GM18511 (cell line): ENCODE data around the gene TLK2.
"Not testable (repeated sequence)": the region's sequence is repeated elsewhere in the genome, so short reads cannot be mapped to it uniquely, and the experiment has no call there.

Experiments used
- ATAC-seq: cut with Tn5 transposase; IDR thresholded peaks from one replicate; pipeline ENCODE4 v1.9.1; 2021; ENCODE audit warnings: mild to moderate bottlenecking, moderate library complexity; ENCODE audit not compliant: unreplicated experiment

The TLK2 gene

DNA sequence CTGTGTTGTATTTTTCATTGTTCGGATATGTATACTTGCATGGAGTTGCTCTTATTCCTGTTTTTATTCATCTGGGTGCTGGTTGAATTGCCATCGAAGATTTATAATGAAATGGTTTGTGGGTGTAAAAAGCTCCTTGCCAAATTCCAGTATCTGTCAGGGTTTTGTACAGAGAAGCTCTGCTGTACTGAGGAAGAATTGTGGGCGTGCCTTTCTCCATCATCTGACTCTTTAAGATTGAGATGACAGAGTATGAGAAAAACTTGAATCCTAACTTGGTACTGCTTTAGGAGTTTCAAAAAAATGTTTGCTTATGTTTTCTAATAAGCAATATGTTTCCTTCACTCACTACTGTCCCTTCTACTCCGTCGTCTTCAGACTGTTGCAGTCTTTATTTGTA is 78.9 kb downstream of the TLK2 start:
- not testable (repeated sequence) for ATAC-seq

- ATAC-seq: not testable (repeated sequence)
These were observed 80.3 kb downstream of the TLK2 start for GRCh38 chr17:62558941-62559340.

DNA sequence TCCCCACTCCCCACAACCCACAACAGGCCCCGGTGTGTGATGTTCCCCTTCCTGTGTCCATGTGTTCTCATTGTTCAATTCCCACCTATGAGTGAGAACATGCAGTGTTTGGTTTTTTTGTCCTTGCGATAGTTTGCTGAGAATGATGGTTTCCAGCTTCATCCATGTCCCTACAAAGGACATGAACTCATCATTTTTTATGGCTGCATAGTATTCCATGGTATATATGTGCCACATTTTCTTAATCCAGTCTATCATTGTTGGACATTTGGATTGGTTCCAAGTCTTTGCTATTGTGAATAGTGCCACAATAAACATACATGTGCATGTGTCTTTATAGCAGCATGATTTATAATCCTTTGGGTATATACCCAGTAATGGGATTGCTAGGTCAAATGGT is 82.3 kb downstream of the TLK2 start:
- ATAC-seq: not testable (repeated sequence)

- ATAC-seq: no peak
These were observed 84.0 kb downstream of the TLK2 start for GRCh38 chr17:62562656-62563055.

GRCh38 chr17:62565817-62566216 is 87.2 kb downstream of the TLK2 start:
- ATAC-seq: no peak

- ATAC-seq: no peak
These were observed 88.5 kb downstream of the TLK2 start for GRCh38 chr17:62566996-62567578.

- ATAC-seq: no peak
These were observed 93.9 kb downstream of the TLK2 start for GRCh38 chr17:62572488-62572887.

GRCh38 chr17:62572888-62573401 is 94.3 kb downstream of the TLK2 start:
- no peak for ATAC-seq

DNA sequence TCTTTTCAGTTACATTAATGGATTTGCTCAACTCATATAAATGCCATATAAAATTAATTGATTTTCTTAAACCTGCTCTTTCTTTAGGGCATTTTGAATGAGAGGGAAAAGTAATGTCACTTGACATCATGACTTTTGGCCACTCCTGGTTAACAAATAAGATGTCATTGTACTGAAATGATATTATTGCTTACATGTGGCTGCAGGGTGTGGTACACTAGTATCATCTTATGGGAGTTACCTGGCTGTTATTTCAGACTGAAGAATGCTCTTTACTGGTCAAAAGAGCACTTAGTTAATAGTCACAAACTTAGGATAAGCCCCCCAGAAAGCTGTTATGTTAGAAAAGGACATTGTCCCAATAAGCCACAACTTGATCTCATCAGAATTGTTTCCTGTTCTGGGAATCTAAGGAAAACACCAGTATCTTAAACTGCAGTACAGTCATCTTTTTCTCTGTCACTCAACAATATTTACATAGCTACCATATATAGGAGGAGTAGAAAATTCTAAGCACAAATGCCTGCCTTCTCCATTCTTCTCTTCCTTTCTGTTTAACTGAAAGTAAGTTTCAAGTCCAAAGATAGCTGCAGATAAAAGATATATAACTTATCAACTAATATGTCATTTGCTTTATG is 95.0 kb downstream of the TLK2 start:
- no peak for ATAC-seq

DNA sequence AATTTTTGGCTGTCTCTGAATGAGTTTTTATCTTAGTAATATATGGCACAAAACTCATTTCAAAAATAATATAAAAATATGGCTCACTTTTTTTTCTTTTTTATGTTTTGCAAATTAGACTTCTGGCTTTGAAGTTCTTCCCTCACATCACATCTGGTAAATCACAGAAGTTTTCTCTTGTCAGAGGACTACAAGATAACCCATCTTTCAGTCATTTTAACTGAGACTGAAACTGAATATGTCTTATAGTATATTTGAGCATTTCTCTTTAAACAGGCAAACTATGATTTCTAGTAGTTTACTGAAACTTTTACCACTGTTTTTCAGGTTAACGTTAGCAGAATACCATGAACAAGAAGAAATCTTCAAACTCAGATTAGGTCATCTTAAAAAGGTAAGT is 97.8 kb downstream of the TLK2 start:
- no peak for ATAC-seq

- no peak for ATAC-seq
These were observed 100.3 kb downstream of the TLK2 start for GRCh38 chr17:62578757-62579487.

GRCh38 chr17:62580947-62581346 is 102.3 kb downstream of the TLK2 start:
- no peak for ATAC-seq

DNA sequence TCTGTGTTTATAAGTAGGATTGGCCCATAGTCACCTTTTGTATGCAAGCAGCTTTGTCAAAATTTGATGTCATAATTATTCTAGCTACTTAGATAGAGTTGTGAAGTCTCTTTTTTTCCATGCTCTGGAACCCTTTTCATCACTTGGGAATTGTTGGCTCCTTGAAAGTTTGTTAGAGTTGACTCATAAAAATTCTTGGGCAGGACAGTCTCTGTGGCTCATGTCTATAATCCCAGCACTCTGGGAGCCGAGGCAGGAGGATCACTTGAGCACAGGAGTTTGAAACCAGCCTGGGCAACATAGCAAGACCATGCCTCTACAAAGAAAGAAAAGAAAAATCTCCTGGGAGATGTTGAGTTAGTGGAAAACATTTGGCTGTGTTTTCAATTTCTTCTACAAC is 103.1 kb downstream of the TLK2 start:
- ATAC-seq: no peak

- ATAC-seq: no peak
These were observed 108.9 kb downstream of the TLK2 start for GRCh38 chr17:62587554-62587953.

DNA sequence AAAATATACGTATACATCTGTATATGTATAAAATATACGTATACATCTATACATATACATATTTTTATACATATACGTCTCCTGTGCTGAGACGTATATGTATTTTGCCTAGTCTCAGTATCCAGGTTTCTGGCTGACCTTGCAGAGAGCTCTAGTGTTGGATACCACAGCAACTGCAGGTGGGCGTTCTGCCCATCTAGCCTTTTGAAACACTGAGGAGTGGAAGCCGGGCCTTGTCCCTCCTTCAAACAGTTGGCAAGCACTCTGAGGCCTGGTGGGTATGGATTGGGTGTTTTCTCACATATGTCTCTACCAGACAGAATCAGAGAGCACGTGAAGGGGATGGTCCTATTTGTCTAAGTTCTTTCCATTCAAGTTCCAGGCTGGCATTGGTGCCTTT is 109.5 kb downstream of the TLK2 start:
- ATAC-seq: no peak

GRCh38 chr17:62591333-62591732 is 112.7 kb downstream of the TLK2 start:
- ATAC-seq: no peak

GRCh38 chr17:62591822-62592221 is 113.2 kb downstream of the TLK2 start:
- ATAC-seq: not testable (repeated sequence)

DNA sequence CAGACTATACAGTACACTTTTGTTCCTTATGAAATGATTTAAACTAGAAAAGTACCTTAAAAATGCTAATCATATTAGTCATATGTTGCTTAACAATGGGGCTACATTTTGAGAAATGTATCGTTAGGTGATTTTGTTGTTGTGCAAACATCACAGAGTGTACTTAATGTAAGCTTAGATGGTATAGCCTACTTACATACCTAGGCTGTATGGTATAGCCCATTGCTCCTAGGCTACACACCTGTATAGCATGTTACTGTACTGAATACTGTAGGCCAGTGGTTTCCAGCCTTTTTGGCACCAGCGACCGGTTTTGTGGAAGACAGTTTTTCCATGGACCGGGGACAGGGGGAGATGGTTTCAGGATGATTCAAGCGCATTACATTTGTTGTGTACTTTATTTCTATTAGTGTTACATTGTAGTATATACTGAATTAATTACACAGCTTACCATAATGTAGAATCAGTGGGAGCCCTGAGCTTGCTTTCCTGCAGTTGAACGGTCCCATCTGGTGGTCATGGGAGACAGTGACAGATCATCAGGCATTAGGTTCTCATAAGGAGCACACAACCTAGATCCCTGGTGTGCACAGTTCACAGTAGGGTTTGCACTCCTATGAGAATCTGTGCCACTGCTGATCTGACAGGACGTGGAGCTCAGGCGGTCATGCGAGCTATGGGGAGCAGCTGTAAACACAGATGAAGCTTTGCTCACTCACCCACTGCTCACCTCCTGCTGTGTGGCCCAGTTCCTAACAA is 113.9 kb downstream of the TLK2 start:
- no peak for ATAC-seq

GRCh38 chr17:62595484-62595883 is 116.9 kb downstream of the TLK2 start:
- ATAC-seq: no peak

GRCh38 chr17:62596662-62597061 is 118.0 kb downstream of the TLK2 start:
- ATAC-seq: no peak

- ATAC-seq: no peak
These were observed 118.5 kb downstream of the TLK2 start for GRCh38 chr17:62597150-62597549.
